Stomach (tissue), 9 donors: ENCODE results near the gene ZFP28. TPM values are rescaled to one million over a fixed set of nuclear protein-coding genes. Genes with fewer than 3 reads are reported as not detected.

ENCODE experiments used
- DNase-seq, 2 donors: peaks; one replicate each; pipeline versions ENCODE4 v3.0.0 to v3.0.0-alpha.2; 2013 to 2019
- H3K27ac ChIP-seq, 5 donors: fragments of 200-600 bp in 4 of 5; sonication (generic) in 4 of 5; one replicate each; pipeline ENCODE4 v1.5.1; 2013 to 2019; ENCODE audit warnings: mild to moderate bottlenecking in 1 of 5, moderate library complexity in 1 of 5
- H3K27me3 ChIP-seq, 3 donors: fragments of 200-600 bp; sonication (generic); one replicate each; pipeline ENCODE4 v1.5.1; 2017 to 2019; ENCODE audit warnings: mixed run types in 1 of 3
- H3K36me3 ChIP-seq, 4 donors: fragments of 200-600 bp; sonication (generic); 1 replicate in 3 of 4; 2 replicates in 1 of 4; pipeline ENCODE4 v1.5.1; 2016 to 2019
- H3K4me1 ChIP-seq, 4 donors: fragments of 200-600 bp; sonication (generic); one replicate each; pipeline ENCODE4 v1.5.1; 2016 to 2019
- H3K4me3 ChIP-seq, 4 donors: fragments of 200-600 bp; sonication (generic) in 3 of 4; one replicate each; pipeline ENCODE4 v1.5.1; 2016 to 2019; ENCODE audit warnings: mild to moderate bottlenecking in 1 of 4
- H3K9me3 ChIP-seq, 4 donors: fragments of 200-600 bp; sonication (generic); one replicate each; pipeline ENCODE4 v1.5.1; 2016 to 2019
- EP300 ChIP-seq: sonication (generic); formaldehyde crosslinking; IDR thresholded peaks from one replicate; pipeline ENCODE4 v1.6.1; 2017; ENCODE audit warnings: antibody characterized with exemption
- POLR2A ChIP-seq, 4 donors: fragments of 450-650 bp; IDR thresholded peaks; one replicate each; pipeline ENCODE4 v1.6.1; 2016; ENCODE audit warnings: antibody characterized with exemption in 4 of 4, control low read depth in 2 of 4, mild to moderate bottlenecking in 1 of 4, moderate library complexity in 1 of 4
- POLR2AphosphoS5 ChIP-seq, 3 donors: sonication (generic); formaldehyde crosslinking; IDR thresholded peaks; one replicate each; pipeline ENCODE4 v1.6.1; 2016; ENCODE audit warnings: antibody characterized with exemption in 3 of 3
- WGBS, 5 donors: extraction: QIAGEN DNeasy Blood & Tissue Kit in 3 of 5; methylation state at CpG; one replicate each; pipeline versions ENCODE4 v1.1.5 to v1.1.7; 2013 to 2018; 5-methylcytosine and 5-hydroxymethylcytosine counted together
- intact Hi-C: fragments of 100-400 bp; cut with DNase I; formaldehyde crosslinking; loops from one replicate; pipeline ENCODE4 v1.15.1; 2023; ENCODE audit warnings: low total_unique reads
- polyA plus RNA-seq, 3 donors: library from polyadenylated mRNA; stranded (reverse); fragments of 200-250 nt; gene quantifications; one replicate each; pipeline ENCODE4 v1.2.3, GENCODE V29; 2013
- total RNA-seq, 5 donors: library from RNA; depleted of rRNA; stranded (reverse); fragments of >200 nt; gene quantifications; one replicate each; pipeline versions ENCODE4 v1.1.0 to v1.2.3, GENCODE V29; 2014 to 2016
- TF ChIP-seq, protein P1 (sequence below), 7 experiments: fragments of 450-650 bp in 4 of 7; fragments of 200-600 bp in 3 of 7; sonication (generic) in 3 of 7; IDR thresholded peaks; one replicate each; pipeline ENCODE4 v1.5.1; 2016 to 2019; ENCODE audit warnings: antibody characterized with exemption in 7 of 7, control low read depth in 2 of 7, mild to moderate bottlenecking in 1 of 7
- donor health status: healthy with polysubstance abuse.
- donor health status: Bipolar disorder and iron deficiency.
- donor health status: healthy.

ZFP28 gene
- total and polyA plus RNA-seq, 8 donors: 1.6 to 83.4 (median 5.5) TPM

DNA sequence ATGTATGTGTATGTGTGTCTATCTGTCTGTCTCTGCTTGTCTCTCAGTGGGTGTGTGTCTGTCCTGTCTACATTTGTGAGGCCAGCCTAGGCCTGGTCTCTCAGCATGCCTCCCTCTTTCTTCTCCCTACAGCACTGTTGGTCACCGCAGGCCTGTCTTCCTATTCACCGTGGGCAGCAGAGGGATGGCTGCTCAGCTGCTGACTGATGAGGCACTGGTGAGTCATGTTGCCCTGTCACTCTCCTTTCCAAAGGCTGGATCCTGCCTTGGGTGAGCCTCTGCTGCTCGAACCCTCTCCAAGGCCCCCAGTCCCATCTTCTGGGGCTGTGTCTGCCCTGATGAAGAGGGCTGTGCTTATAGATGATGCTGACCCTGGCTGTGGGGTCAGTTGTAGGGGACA, 62.6 kb downstream of the ZFP28 start:
- no peak overlapping the region for H3K27ac ChIP-seq
- H3K9me3 ChIP-seq: peaks cover 12 to 73% (median 43%) of the 10 kb centered on the region in 4 donors
- no peak overlapping the region for H3K4me3 ChIP-seq
- intact Hi-C loops: no loop called here
- TF ChIP-seq POLR2AphosphoS5 (IDR thresholded peaks at IDR 0.05): no peak
- TF ChIP-seq, protein P1, sequence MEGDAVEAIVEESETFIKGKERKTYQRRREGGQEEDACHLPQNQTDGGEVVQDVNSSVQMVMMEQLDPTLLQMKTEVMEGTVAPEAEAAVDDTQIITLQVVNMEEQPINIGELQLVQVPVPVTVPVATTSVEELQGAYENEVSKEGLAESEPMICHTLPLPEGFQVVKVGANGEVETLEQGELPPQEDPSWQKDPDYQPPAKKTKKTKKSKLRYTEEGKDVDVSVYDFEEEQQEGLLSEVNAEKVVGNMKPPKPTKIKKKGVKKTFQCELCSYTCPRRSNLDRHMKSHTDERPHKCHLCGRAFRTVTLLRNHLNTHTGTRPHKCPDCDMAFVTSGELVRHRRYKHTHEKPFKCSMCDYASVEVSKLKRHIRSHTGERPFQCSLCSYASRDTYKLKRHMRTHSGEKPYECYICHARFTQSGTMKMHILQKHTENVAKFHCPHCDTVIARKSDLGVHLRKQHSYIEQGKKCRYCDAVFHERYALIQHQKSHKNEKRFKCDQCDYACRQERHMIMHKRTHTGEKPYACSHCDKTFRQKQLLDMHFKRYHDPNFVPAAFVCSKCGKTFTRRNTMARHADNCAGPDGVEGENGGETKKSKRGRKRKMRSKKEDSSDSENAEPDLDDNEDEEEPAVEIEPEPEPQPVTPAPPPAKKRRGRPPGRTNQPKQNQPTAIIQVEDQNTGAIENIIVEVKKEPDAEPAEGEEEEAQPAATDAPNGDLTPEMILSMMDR (IDR thresholded peaks at IDR 0.05): no peak
- no peak for TF ChIP-seq EP300
- no peak for TF ChIP-seq POLR2A (IDR thresholded peaks at IDR 0.05)
- DNase-seq: no peak
- H3K4me1 ChIP-seq: peaks cover 0 to 7% (median 3%) of the 10 kb centered on the region in 4 donors
- 96 to 100% (median 98%) methylated on average over 3 of the region's 3 CpGs for WGBS, 5 donors
- H3K27me3 ChIP-seq: no peaks in the 10 kb centered on the region
- H3K36me3 ChIP-seq: peaks cover 20 to 78% (median 48%) of the 10 kb centered on the region in 4 donors

DNA sequence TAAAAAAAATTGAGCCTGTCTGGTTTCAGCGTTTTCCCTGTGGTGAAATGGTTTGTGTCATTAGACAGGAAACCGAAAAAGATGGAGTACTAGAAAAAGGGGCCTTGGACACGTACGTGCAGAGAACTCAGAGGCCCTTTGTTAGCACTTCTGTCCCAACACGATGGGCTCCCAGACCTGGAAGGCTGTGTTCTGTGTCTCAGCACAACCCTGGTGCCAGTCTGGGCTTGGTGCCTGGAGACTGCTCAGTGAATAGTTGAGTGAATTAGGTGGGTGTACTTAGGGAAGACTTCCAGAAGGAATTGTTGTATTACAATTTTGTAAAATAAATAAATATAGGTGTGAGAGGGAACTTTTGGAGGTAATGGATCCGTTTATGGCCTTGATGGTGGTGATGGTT, 65.1 kb downstream of the ZFP28 start:
- Histone ChIP-seq H3K27ac (no peak overlapping the region), H3K27me3 (no peaks in the 10 kb centered on the region), H3K4me1 (no peaks in the 10 kb centered on the region), H3K36me3 (peaks cover 18 to 69% (median 40%) of the 10 kb centered on the region in 4 donors), H3K9me3 (peaks cover 30 to 87% (median 60%) of the 10 kb centered on the region in 4 donors), H3K4me3 (no peak overlapping the region)
- WGBS, 5 donors: 78 to 88% (median 82%) methylated on average over 6 of the region's 6 CpGs
- no peak for DNase-seq
- intact Hi-C loops: no loop called here
- TF ChIP-seq, protein P1 (IDR thresholded peaks at IDR 0.05): no peak
- no peak for TF ChIP-seq POLR2AphosphoS5 (IDR thresholded peaks at IDR 0.05)

Other genes starting within 250 kb of the ZFP28 start
- gene ZSCAN5A, start 224.1 kb upstream of the ZFP28 start, total RNA-seq: 10 to 100 TPM in 2 of 5 donors, 1 to 10 TPM in 1, under 1 TPM in 1, not detected in 1; 0.89 to 21.6 (median 8.3) TPM
- gene ZSCAN5A, start 224.1 kb upstream of the ZFP28 start, polyA plus RNA-seq: 1 to 10 TPM; 2.4 to 4.5 (median 3.7) TPM
- gene ZNF582, start 145.4 kb upstream of the ZFP28 start, total RNA-seq: 1 to 10 TPM in 2 of 5 donors, not detected in 3; 1.2 to 4.2 TPM
- 1 to 10 TPM; 2.3 to 2.6 (median 2.5) TPM for gene ZNF582, start 145.4 kb upstream of the ZFP28 start, polyA plus RNA-seq
- gene ZNF583, start 134.6 kb upstream of the ZFP28 start, total RNA-seq: 10 to 100 TPM in 1 of 5 donors, 1 to 10 TPM in 2, under 1 TPM in 1, not detected in 1; 0.45 to 13.0 (median 5.7) TPM
- gene ZNF583, start 134.6 kb upstream of the ZFP28 start, polyA plus RNA-seq: 1 to 10 TPM in 2 of 3 donors, under 1 TPM in 1; 0.75 to 3.4 (median 1.3) TPM
- gene ZNF667, start 61.6 kb upstream of the ZFP28 start, total RNA-seq: 1 to 10 TPM in 3 of 5 donors, not detected in 2; 1.3 to 7.9 (median 5.4) TPM
- gene ZNF667, start 61.6 kb upstream of the ZFP28 start, polyA plus RNA-seq: 1 to 10 TPM in 2 of 3 donors, under 1 TPM in 1; 0.75 to 4.9 (median 2.5) TPM
- gene ZNF471, start 31.1 kb upstream of the ZFP28 start, total RNA-seq: 1 to 10 TPM in 4 of 5 donors, under 1 TPM in 1; 0.58 to 9.7 (median 1.8) TPM
- 1 to 10 TPM in 2 of 3 donors, under 1 TPM in 1; 1.00 to 2.8 (median 1.8) TPM for gene ZNF471, start 31.1 kb upstream of the ZFP28 start, polyA plus RNA-seq
- 1 to 10 TPM; 1.0 to 5.4 (median 1.8) TPM for gene ZNF470, start 28.5 kb downstream of the ZFP28 start, total RNA-seq
- gene ZNF470, start 28.5 kb downstream of the ZFP28 start, polyA plus RNA-seq: 1 to 10 TPM; 1.1 to 4.3 (median 1.4) TPM
- 10 to 100 TPM in 2 of 5 donors, 1 to 10 TPM in 2, not detected in 1; 6.6 to 18.2 (median 11.0) TPM for gene ZNF71, start 56.4 kb downstream of the ZFP28 start, total RNA-seq
- 1 to 10 TPM; 2.1 to 3.1 (median 2.8) TPM for gene ZNF71, start 56.4 kb downstream of the ZFP28 start, polyA plus RNA-seq
- gene SMIM17, start 104.2 kb downstream of the ZFP28 start, total RNA-seq: 1 to 10 TPM in 1 of 5 donors, not detected in 4; 1.1 TPM
- under 1 TPM in 1 of 3 donors, not detected in 2; 0.13 TPM for gene SMIM17, start 104.2 kb downstream of the ZFP28 start, polyA plus RNA-seq
- under 1 TPM in 2 of 5 donors, not detected in 3; 0.89 to 0.92 TPM for gene ZNF835, start 132.8 kb downstream of the ZFP28 start, total RNA-seq
- under 1 TPM; 0.31 to 0.48 (median 0.31) TPM for gene ZNF835, start 132.8 kb downstream of the ZFP28 start, polyA plus RNA-seq